Measurements from ENCODE around the gene SSBP4. TPM values are rescaled to one million over a fixed set of nuclear protein-coding genes. Genes with fewer than 3 reads are reported as not detected.

SSBP4 gene
- total and polyA plus RNA-seq, 4 donors = 4.0 to 19.0 (median 11.5) TPM

- Histone ChIP-seq H3K36me3 (ENCODE audit: control insufficient read depth in 4 of 4, insufficient read depth in 3 of 4, low read depth in 1 of 4, low read length in 3 of 4) (no peaks in the 10 kb centered on the region), H3K4me3 (ENCODE audit: low read depth in 1 of 3, low read length in 3 of 3) (no peak overlapping the region), H3K4me1 (ENCODE audit: control insufficient read depth in 4 of 4, insufficient read depth in 4 of 4, low read length in 3 of 4) (peaks cover 0 to 5% (median under 1%) of the 10 kb centered on the region in 4 donors), H3K9ac (ENCODE audit: low read depth in 1 of 2, low read length in 2 of 2) (no peak overlapping the region), H3K27me3 (ENCODE audit: control insufficient read depth in 4 of 4, insufficient read depth in 4 of 4, low read length in 3 of 4) (no peaks in the 10 kb centered on the region), H3K9me3 (ENCODE audit: control insufficient read depth in 4 of 4, low read length in 3 of 4) (no peaks in the 10 kb centered on the region), H3K27ac (ENCODE audit: low read depth in 1 of 2, low read length in 2 of 2) (no peak overlapping the region)
- 88% methylated on average over 18 of the region's 18 CpGs for WGBS
- DNase-seq (ENCODE audit: low spot score) = no peak
- TF ChIP-seq FOXA2 (IDR thresholded peaks at IDR 0.05) (no peak), EGR1 (IDR thresholded peaks at IDR 0.05; ENCODE audit: low read depth in 2 of 2) (no peak), CTCF (IDR thresholded peaks at IDR 0.05; ENCODE audit: low read depth, low read length, missing input control) (no peak), REST (IDR thresholded peaks at IDR 0.05) (no peak), HNF4A (conservative IDR thresholded peaks at IDR 0.05) (no peak), GABPA (IDR thresholded peaks at IDR 0.05 in 1 of 2, conservative IDR thresholded peaks at IDR 0.05 in 1 of 2) (no peak), RXRA (IDR thresholded peaks at IDR 0.05) (no peak), MAX (IDR thresholded peaks at IDR 0.05) (no peak), YY1 (IDR thresholded peaks at IDR 0.05) (no peak), JUND (IDR thresholded peaks at IDR 0.05) (no peak), ZBTB33 (IDR thresholded peaks at IDR 0.05) (no peak), HNF4G (IDR thresholded peaks at IDR 0.05) (no peak), RAD21 (IDR thresholded peaks at IDR 0.05) (no peak), TAF1 (conservative IDR thresholded peaks at IDR 0.05) (no peak), FOXA1 (IDR thresholded peaks at IDR 0.05) (no peak), SP1 (IDR thresholded peaks at IDR 0.05) (no peak)
These were observed 6.6 kb downstream of the SSBP4 start for GRCh38 chr19:18425515-18426415.
